GM11168 (cell line): Measurements from ENCODE around the gene KIRREL3.

Experiments used
- in situ Hi-C: fragments of 300-500 bp; cut with MboI; formaldehyde crosslinking; loops from one replicate; pipeline ENCODE4 v1.12.0; 2022; ENCODE audit warnings: low sequenced_read_pairs; ENCODE audit not compliant: unreplicated experiment

The KIRREL3 gene

GRCh38 chr11:126512251-126512650 is 488.3 kb downstream of the KIRREL3 start:
- in situ Hi-C loops, result no loop called here

GRCh38 chr11:126511475-126512115 is 489.0 kb downstream of the KIRREL3 start:
- in situ Hi-C loops, result no loop called here

GRCh38 chr11:126510621-126511370 is 489.8 kb downstream of the KIRREL3 start:
- in situ Hi-C loops, result no loop called here

- in situ Hi-C loops, result no loop called here
Measured at GRCh38 chr11:126507646-126508045, 492.9 kb downstream of the KIRREL3 start.

GRCh38 chr11:126506789-126507188 is 493.8 kb downstream of the KIRREL3 start:
- in situ Hi-C loops, result no loop called here

- in situ Hi-C loops, result no loop called here
Measured at GRCh38 chr11:126502982-126503381, 497.6 kb downstream of the KIRREL3 start.

GRCh38 chr11:126502159-126502558 is 498.4 kb downstream of the KIRREL3 start:
- in situ Hi-C loops, result no loop called here

- in situ Hi-C loops, result no loop called here
Measured at GRCh38 chr11:126501641-126502040, 498.9 kb downstream of the KIRREL3 start.

- in situ Hi-C loops, result no loop called here
Measured at GRCh38 chr11:126500981-126501380, 499.6 kb downstream of the KIRREL3 start.

GRCh38 chr11:126499131-126499752 is 501.3 kb downstream of the KIRREL3 start:
- in situ Hi-C loops, result no loop called here

- in situ Hi-C loops, result no loop called here
Measured at GRCh38 chr11:126498281-126498680, 502.3 kb downstream of the KIRREL3 start.

GRCh38 chr11:126497581-126498122 is 502.9 kb downstream of the KIRREL3 start:
- in situ Hi-C loops, result no loop called here

- in situ Hi-C loops, result no loop called here
Measured at GRCh38 chr11:126496576-126497337, 503.8 kb downstream of the KIRREL3 start.

GRCh38 chr11:126495281-126496220 is 505.0 kb downstream of the KIRREL3 start:
- in situ Hi-C loops, result no loop called here

GRCh38 chr11:126494831-126495230 is 505.7 kb downstream of the KIRREL3 start:
- in situ Hi-C loops, result no loop called here

- in situ Hi-C loops, result no loop called here
Measured at GRCh38 chr11:126492331-126493082, 508.1 kb downstream of the KIRREL3 start.

GRCh38 chr11:126491092-126491491 is 509.5 kb downstream of the KIRREL3 start:
- in situ Hi-C loops, result no loop called here

- in situ Hi-C loops, result no loop called here
Measured at GRCh38 chr11:126489836-126490660, 510.5 kb downstream of the KIRREL3 start.
